T-helper 2 cell (primary cell): ENCODE measurements around the gene TPSB2.
"Not testable (repeated sequence)": the region's sequence is repeated elsewhere in the genome, so short reads cannot be mapped to it uniquely, and the experiment has no call there.

ENCODE experiments used
- DNase-seq, 5 experiments: peaks; one replicate each; pipeline versions ENCODE4 v3.0.0 to v3.0.0-alpha.2; 2012 to 2022
- total RNA-seq, 2 donors: gene quantifications; one replicate each; lab custom pipeline; 2026; lab: John Stamatoyannopoulos, UW

Gene TPSB2
- total RNA-seq, result 0 reads per million in 2 donors

- not testable (repeated sequence) for DNase-seq
Observed at GRCh38 chr16:1230084-1230470, at the start of gene TPSB2. TPSB2 (minus strand) TSS chr16:1230184; CDS start chr16:1229951, 233 bp downstream.

GRCh38 chr16:1279081-1279944 lies 49.3 kb upstream of the TPSB2 start:
- DNase-seq, result no peak

GRCh38 chr16:1278477-1278876 lies 48.5 kb upstream of the TPSB2 start:
- DNase-seq, result no peak

GRCh38 chr16:1277617-1278282 lies 47.8 kb upstream of the TPSB2 start:
- DNase-seq, result no peak

GRCh38 chr16:1277151-1277598 lies 47.2 kb upstream of the TPSB2 start:
- DNase-seq, result no peak

- no peak for DNase-seq
Observed at GRCh38 chr16:1276580-1276878, 46.5 kb upstream of the TPSB2 start.

- DNase-seq, result no peak
Observed at GRCh38 chr16:1275791-1276579, 46.0 kb upstream of the TPSB2 start.

- no peak for DNase-seq
Observed at GRCh38 chr16:1274767-1275166, 44.8 kb upstream of the TPSB2 start.

GRCh38 chr16:1273816-1274215 lies 43.8 kb upstream of the TPSB2 start:
- no peak for DNase-seq

- DNase-seq, result no peak
Observed at GRCh38 chr16:1272453-1273198, 42.6 kb upstream of the TPSB2 start.

GRCh38 chr16:1271724-1272413 lies 41.9 kb upstream of the TPSB2 start:
- not testable (repeated sequence) for DNase-seq

GRCh38 chr16:1271380-1271723 lies 41.4 kb upstream of the TPSB2 start:
- no peak for DNase-seq

GRCh38 chr16:1269418-1269817 lies 39.4 kb upstream of the TPSB2 start:
- DNase-seq, result not testable (repeated sequence)

GRCh38 chr16:1265826-1266225 lies 35.8 kb upstream of the TPSB2 start:
- DNase-seq, result no peak

GRCh38 chr16:1265090-1265630 lies 35.2 kb upstream of the TPSB2 start:
- DNase-seq, result no peak

GRCh38 chr16:1264345-1265089 lies 34.5 kb upstream of the TPSB2 start:
- no peak for DNase-seq

GRCh38 chr16:1263591-1264344 lies 33.8 kb upstream of the TPSB2 start:
- DNase-seq, result no peak

- no peak for DNase-seq
Observed at GRCh38 chr16:1262846-1263221, 32.9 kb upstream of the TPSB2 start.

- no peak for DNase-seq
Observed at GRCh38 chr16:1262210-1262845, 32.3 kb upstream of the TPSB2 start.
